Stimulated activated CD8-positive, alpha-beta memory T cell treated with anti-CD3 and anti-CD28 coated beads, Interleukin-7, amount 100 ng/mL, for 4 hours (primary cell): ENCODE measurements around the gene NCK2.
A peak's percentile ranks its signal among the peaks of the same experiment; 100 is the strongest.

Experiments
- DNase-seq, 2 donors: peaks; one replicate each; pipeline ENCODE4 v3.0.0-alpha.2; 2020; ENCODE audit warnings: low read depth in 2 of 2

The NCK2 gene

DNA sequence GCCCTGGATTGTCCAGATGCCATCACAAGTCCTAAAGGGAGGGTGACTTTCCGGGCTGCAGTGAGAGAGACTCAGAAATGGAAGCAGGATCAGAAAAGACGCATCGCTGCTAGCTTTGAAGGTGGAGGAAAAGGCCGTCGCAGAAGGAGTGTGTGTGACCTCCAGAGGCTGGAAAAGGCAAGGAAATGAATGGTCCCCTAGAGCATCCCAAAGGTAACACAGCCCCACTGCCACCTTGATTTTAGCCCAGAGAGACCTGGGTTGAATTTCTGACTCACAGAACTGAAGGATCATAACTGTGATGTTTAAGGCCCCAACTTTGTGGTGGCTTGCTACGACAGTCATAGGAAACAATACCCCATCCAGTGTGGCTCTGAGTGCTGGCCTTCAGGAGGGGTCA, 8.6 kb upstream of the NCK2 start:
- no peak for DNase-seq

DNA sequence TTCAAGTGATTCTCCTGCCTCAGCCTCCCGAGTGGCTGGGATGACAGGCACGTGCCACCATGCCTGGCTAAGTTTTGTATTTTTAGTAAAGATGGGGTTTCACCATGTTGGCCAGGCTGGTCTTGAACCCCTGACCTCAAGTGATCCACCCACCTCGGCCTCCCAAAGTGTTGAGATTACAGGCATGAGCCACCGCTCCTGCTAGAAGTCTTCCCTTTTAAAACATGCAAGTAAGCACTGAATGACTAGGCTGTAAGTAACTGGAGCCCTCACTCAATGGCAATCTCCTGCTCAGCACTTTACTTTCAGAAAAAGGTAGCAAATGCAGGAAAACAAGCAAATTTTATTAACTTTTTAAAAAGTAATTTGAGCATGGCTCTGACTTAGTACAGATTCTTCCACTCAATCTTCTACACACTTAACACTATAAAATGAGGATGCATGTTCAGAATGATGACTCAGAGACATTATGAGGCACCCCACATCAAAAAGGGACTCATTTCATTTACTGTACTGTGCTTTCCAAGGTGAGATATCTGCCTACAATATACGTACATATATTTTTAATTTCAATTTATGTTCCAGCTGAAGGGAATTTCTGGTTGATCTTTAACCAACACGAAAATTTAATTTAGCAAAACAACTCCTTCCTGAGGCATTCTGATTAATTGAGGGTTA, 6.6 kb upstream of the NCK2 start:
- no peak for DNase-seq

DNA sequence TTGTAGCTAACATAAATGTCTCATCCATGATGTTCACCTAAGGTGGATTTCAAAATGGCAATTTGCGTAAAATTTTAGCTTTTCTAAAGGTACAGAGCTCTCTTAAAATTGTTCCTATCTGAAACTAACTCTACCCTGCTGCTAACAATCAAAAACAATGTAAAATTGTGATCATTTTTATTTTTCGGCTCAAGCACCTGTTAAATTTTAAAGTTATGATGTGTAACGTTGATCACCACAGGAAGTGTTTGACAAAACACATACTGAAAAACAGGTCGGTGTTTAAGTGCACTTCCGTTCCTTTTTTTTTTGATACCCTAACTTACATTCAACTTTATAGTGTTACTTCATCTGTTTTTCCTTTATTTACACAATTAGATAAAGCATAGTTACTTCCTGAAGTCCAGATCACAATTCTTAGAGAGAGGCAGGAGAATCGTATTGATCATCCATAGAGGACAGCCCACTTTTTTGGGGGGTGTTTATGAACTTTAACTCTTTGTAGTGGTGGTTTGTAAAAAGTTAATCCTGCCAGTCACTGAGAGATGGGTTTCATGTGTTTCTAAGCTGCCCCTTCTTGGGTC, 6.0 kb upstream of the NCK2 start:
- DNase-seq = no peak

DNA sequence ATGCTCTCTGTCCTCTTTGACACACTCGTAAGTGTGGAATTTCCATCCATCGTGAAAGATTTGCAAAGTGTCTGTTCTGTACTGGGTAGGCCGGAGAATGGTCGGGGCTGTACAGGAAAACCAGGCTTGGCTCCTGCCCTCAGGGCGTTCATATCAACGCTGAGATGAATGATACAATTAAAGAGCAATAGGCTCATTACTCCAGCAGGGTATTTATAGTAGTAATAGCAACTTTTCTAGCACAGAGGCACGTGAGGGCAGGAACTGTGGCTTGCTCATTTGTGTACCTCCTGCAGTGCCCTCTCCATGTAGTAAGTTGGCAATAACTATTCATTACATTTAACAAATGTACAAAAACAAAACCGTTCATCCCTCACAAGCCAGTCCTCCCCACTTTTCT, 5.3 kb upstream of the NCK2 start:
- no peak for DNase-seq

DNA sequence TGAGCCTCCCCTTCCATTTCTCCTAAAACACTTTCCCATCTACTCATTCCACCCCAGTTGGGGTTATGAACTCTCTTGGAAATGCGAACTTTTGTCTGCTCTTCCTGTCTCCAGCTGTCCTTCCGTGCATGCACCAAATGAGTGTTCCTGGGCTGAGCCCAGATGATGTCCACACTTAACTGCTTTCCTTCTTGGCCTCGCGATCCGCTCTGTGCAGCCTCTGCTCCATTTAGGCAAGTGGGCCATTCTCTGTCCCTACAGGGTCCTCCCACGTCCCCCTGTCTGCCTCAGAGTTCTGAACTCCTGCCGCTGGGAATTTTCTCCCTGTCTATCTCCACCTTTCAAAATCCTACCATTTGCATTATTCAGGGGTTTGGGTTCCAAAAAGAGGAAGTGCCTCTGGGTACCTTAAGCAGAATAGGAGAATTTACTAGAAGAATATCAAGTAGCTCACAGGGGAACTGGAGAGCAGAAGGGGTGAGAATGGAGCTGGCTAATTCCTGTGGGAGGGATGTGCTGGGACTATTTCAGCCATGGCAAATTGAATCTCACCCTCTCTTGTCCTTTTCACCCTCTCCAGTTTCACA, 4.7 kb upstream of the NCK2 start:
- DNase-seq = no peak

DNA sequence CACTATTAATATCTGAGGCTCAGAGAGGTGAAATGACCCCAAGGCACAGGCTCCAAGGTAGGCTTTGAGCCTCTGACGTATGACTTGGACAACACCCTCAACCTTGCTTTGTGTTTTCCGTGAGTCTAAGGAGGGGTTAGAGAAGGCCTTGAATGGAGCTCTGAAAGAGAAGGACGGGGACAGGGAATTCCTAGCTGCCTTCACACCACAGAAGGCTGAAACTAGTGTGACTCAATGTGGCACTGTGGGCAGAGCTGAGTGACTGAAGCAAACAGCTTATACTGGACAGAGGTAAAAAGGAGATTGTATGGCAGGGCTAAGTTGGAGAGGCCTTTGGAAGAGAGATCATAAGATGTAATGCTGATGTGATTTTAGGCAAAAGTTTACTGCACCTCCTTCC, 3.5 kb upstream of the NCK2 start:
- DNase-seq = no peak

DNA sequence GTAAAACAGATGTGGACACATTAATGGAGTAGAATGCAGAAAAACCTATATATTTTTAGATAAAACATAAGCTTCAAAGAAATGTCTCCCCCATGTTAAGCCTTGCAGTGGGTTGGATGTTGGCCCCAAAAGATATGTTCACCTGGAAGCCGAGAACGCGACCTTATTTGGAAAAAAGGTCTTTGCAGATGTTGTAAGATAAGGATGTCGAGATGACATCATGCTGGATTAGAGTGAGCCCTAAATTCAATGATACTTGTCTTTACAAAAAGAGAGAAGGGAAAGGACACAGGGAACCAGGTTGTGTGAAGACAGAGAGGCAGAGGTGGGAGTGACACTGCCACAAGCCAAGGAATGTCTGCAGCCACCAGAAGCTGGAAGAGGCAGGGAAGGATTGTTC, 3.1 kb upstream of the NCK2 start:
- DNase-seq = no peak

DNA sequence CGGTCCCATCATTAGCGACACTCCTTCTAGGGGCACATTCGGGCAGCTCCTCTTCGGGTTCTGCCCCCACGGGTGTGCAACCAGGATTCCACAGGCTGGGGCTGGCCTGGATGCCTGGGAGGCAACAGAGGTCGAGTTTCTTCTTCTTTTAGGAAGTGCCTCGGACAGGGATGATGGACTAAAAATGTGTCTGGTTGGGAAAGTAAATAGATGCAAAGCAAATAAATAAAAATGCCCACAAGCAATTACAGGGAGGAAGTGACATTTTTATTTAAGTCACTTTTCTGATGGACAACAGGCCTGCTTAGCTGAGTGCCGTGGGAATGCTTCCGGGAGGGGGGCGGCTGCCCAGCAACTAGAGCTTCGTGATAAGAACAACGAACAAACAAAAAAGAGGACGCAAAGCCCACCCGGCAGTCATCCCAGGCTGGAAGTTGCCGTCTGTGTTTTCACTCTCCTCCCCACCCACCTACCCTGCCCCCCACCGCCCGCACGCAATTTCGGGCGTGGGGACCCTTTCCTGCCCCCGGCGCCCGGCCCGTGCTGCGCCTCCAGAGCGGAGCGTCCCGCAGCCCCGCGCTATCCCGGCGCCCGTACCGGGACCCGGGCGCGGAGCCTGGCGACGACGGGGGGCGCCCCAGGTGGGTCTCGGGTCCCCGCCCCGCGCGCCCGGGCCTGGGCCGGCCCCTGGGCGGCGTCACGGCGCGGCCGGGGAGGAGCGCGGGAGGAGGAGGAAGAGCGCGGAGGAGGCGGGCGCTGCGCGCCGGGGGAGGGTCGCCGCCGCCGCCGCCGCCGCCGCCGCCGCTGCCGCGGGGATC, 412 bp upstream of the NCK2 start:
- peak in 1 of 2 donors; percentile 65 for DNase-seq

DNA sequence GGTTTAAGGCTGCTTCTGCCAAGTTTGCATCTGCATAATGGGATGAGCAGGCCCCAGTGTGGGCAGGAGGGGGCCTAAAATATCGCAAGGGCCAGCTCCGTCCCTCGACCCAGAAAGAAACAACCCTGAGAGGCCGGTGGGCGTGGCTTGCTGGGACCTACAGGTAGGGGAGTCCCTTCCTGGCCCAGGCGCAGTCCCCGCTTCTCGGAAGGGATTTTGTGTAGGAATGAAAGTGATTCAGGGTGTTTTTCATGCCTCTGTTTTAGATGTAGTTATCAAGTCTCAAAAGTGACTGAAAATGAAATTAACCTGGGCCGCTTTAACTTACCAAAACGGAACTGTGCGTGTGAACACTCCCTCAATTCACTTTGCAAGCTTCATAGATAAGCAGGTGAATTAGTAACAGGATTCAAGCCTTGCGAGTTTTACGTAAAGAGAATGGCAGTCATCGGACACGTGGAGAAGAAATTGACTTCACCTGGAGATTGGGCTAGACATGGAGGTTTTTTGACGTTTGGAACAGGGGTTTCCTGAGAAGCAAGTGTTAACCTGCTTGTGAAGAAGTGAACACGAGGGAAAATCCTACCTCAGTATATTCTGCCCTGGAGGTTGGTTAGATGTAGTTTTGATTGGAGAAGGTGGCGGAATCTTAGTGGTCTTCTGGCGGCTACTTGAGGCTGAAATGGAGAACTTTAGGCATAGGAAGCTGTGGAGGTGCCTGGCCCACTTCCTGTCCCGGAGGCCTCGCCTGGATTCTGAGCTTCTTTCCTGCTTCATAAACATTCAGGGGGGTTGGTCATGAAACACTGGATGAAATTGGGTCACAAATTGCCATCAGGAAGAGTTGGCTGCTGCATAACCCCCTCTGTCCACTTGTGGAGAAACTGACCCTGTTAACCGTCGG, 1.7 kb downstream of the NCK2 start:
- DNase-seq = peak; percentile 70 to 79

DNA sequence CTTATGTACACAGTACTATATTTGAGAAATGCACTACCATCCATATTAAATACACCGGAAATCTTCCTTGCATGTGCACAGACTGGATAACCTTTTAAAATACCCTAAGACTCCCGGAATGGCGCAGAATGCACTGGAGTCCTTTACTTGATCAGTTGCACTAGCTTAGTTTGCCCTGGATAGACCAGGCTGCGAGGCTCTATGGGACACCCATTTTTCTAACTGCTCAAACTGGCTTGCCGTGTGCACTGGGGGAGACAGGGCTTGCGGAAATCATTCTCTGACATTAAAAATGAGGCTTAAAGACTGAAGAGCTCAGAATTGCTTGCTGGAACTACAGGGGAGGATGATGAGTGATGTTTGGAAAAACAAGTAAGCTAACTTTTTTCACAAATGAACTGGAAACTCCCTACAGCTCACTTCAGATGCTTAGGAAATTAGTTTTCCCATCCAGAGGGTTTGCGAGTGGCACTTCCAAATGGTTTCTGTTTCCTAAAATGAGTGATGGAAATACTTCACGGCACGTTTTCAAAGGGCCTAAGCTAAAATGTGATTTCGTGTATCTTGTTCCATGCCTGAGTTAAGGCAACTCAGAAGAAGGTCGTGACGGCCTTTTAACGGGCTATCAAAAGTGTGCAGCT, 2.7 kb downstream of the NCK2 start:
- DNase-seq = no peak

DNA sequence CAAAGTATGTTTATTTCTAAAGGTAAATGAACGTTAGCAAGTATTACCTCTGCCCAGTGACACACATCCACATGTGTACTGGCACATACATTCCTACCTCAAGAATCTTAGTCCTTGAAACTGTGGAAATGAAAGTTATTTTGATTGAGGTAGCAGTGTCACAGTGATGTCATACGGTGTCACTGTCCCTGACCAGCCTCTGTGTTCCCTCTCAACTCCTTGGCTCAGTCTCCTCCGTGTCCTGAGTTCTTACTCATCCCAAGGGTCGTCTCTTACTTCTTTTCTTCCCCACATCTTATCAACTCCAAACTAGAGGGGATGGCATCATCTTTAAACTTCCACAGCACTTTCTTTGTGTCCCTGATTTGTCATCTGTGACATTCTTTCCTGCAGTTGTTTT, 3.3 kb downstream of the NCK2 start:
- no peak for DNase-seq

DNA sequence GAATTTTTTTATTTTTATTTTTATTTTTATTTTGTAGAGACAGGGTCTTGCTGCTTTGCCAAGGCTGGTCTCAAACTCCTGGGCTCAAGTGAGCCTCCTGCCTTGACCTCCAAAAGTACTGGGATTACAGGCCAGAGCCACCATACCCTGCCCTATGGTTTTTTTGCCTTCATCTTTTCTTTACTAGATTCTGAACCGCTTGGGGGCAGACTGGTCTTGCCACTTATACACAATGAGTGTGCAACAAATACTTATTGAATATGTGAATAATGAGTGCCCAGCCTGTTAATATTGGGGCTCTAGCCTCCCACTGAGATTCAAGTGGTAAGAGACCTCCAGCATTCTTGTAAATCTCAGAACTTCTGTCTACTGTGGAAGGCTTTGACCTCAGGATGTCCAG, 3.9 kb downstream of the NCK2 start:
- DNase-seq = no peak

DNA sequence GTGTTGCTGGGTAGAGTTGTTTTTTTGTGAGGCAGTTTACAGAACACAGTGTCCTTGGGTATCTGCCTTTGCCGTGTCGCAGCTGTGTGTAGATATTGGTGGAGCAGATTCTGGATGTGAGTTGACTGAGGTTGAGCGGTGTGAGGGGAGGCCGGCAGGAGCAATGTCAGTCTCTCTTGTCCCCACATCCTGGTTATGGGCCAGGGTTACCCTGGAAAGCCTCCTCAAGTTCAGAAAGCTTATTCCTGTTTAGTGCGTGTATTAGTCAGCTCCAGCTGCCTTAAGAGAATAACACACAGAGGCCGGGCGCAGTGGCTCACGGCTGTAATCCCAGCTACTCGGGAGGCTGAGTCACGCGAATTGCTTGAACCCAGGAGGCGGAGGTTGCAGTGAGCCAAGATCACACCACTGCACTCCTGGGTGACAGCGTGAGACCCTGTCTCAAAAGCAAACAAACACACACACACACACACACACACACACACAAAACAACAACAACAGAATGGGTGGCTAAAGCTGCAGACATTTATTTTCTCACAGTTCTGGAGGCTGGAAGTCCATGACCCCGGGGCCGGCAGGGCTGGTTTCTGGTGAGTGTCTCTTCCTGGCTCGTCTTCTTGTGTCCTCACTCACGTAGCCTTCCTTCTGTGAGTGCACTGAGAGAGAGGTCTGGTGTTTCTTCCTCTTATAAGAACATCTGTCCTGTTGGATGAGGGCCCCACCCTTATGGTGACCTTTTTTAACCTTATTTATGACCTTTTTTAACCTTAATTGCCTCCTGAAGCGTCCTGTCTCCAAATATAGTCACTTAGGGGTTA, 5.1 kb downstream of the NCK2 start:
- DNase-seq = peak in 1 of 2 donors; percentile 28

DNA sequence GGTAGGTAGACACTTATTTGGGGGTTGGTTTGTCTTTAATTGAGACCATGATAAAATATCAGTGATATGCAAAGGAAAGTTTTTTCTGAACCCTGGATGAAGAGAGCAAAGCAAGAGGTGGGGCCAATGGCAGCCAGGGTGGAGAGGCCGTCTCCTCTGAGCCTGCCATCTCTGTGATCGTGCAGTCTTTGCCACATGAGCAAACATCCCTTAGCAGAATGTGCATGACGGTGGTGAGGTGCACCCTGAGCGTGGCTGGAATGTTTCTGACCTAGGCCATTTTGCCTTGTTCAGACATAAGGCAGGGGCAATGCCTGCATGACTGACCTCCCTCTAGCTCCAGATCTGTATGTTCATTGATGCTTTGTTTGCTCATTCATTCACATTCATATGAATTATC, 6.0 kb downstream of the NCK2 start:
- DNase-seq = no peak

DNA sequence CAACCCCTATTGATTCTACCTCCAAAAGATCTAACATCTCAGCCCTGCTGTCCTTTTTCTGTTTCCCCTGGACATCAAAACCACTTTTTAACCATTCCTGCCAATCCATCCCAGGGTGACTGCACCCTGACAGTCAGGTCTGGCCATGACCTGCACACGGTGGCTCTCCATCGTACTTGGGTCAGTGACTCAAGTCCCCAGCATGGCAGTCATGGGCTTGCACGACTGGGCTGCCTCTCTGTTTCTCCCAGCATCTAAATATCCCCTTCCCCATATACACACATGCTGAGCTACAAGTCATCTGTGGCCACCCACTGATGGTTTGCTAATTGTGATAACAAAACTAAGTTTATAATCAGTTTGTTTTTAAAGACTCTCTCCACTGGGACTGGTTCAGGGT, 6.6 kb downstream of the NCK2 start:
- DNase-seq = no peak

DNA sequence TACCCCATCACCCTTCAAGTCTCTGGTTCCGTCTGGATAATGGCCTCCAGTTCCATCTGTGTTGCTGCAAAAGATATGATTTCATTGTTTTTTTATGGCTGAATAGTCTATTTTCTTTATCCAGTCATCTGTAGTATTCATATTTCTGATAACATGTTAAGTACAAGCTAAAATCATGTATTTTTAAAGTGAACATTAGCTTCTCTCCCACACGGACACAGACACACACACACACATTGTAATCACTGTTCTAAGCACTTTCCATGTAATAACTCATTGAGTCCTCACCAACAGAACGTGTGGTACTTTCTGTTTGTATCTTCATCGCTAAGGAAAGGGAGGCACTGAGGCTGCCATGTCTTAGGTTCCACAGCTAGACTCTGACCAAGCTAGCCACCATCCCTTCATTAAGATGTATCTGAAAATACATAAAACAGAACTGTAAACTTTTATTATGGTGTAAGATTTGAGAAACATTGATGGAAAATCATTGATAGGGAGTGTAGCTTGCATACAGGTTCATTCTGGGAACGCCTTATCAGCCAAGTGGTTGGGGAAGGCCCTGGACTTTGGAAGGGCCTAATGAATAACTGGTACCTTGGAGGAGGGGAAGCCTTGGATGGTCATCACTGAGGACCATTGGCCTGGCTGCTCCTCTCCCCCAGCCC, 8.1 kb downstream of the NCK2 start:
- DNase-seq = no peak

DNA sequence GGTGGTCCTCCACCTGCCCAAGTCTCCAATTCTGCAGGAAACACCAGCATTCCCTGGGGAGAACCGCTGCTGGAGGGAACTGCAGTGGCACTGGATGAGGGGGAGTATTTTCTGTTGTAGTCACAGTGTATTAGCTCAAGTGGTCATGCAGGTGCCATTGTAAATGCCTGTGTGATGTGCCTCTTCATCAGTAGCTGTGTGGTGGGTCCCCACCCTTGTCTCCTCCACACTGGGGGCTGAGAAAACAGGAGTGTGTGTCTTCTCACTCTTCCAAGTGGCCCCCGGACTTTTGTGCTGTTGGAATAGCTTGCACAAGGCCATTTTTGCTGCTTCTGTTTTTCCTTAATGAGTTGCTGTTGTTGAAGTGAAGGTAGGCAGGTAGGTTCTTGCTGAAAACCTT, 8.7 kb downstream of the NCK2 start:
- no peak for DNase-seq

DNA sequence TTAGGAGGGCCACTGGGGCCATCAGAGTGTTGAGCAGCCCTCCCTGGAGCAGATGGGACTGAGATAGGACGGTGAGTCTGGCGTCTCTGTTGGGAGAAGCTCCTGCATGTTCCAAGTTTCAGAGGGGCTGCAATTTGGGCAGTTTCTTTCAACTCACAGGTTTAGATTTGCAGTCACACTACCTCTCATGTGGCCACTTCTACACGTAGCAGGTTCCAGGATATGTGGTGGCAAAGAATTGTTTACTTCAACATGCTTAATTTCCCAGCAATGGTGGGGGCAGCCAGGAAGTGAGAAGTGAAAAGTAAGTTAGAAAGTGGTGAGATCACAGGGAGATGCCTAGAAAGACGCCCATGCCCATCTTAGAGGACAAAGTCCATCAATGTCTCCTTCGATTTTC, 9.3 kb downstream of the NCK2 start:
- peak in 1 of 2 donors; percentile 30 for DNase-seq

DNA sequence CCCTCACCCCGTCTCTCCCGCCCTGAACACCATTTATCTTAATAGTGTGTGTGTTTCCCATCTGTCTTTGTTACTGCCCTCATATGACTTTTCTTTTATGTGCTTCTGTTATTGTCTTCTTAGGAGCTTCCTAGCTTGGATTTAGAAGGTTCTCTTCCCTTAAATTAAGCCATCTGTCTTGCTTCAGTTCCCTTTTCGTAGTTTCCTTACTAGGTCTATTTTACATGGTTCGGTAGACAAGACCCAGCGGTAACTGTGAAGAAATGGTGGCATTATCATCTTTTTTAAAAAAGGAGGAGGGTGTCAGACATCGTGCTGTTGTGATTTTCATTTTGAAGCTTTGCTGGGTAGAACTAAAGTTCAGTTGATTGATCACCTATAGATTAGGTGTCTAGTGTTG, 10.3 kb downstream of the NCK2 start:
- DNase-seq = no peak

DNA sequence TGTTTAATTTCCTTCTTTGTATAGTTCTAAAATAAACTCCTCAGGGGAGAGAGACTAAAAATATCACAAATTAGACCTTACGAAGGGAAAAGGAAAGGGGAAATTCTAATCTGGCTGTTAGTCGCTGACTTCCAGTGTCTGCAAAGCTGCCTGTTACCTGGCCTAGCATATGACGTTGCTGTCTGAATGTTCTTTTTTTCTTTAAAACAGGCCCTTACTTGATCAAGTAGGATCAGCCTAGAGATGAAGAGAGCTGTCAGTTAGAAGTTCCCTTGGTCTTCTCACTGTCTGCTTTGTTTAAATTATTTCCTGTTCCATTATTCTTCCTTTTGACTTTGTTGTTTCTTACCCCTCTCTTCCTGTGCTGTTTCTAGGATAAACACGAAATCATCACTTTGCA, 11.2 kb downstream of the NCK2 start:
- no peak for DNase-seq
